ENCODE measurements around the gene ACO2.
A peak's percentile ranks its signal among the peaks of the same experiment; 100 is the strongest.

The ACO2 gene

DNA sequence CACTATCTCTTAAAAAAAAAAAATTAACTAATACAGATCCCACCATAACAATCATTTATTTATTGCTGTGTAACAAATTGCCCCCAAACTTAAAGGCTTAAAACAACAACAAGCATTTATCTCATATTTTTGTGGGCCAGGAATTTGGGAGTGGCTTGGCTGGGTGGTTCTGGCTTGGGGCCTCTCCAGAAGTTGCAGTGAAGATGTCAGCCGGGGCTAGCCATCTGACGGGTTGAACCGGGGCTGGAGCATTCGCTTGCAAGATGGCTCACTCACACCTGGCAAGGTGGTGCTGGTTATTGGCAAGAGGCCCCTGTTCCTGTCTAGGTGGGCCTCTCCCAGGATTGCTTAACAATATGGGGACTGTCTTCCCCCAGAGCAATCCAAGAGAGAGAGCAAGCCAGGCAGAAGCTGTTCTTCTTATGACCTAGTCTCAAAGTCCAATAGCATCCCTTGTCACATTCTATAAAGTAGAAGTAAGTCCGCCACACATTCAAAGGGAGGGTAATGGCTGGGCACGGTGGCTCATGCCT, 29.5 kb downstream of the ACO2 start:
- TF ChIP-seq, protein P1, sequence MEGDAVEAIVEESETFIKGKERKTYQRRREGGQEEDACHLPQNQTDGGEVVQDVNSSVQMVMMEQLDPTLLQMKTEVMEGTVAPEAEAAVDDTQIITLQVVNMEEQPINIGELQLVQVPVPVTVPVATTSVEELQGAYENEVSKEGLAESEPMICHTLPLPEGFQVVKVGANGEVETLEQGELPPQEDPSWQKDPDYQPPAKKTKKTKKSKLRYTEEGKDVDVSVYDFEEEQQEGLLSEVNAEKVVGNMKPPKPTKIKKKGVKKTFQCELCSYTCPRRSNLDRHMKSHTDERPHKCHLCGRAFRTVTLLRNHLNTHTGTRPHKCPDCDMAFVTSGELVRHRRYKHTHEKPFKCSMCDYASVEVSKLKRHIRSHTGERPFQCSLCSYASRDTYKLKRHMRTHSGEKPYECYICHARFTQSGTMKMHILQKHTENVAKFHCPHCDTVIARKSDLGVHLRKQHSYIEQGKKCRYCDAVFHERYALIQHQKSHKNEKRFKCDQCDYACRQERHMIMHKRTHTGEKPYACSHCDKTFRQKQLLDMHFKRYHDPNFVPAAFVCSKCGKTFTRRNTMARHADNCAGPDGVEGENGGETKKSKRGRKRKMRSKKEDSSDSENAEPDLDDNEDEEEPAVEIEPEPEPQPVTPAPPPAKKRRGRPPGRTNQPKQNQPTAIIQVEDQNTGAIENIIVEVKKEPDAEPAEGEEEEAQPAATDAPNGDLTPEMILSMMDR (IDR thresholded peaks at IDR 0.05; ENCODE audit: insufficient read depth, low read depth, low read length, missing control alignments): no peak
- no peak overlapping the region for H3K4me3 ChIP-seq (ENCODE audit: low read length)
- peak; percentile 39 for DNase-seq (ENCODE audit: low read depth)

DNA sequence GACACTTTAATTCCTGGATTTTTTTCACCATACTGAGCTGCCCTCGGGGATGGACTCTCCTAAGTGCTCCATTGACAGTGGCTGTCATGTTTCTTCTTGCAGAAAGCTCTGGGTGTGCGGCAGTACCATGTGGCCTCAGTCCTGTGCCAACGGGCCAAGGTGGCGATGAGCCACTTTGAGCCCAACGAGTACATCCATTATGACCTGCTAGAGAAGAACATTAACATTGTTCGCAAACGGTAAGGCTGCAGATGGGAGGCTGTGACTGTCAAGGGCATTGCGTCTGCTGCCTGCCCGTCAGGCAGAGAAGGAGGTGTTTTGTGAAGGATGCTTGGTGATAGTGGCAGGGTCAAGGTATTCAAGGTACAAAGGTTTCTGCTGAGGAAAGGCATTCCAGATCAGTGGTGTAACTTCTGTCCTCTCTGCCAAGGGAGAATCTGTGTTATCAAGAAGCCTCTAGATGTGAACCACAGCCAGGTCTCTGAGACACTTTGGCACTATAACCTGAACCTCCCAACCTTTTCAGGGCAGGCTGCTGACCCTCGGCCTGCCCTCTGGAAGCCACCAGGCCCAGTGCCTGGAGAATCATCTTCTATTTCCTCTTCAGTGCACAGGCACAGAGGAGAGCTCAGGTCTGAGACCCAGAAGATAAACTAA, 30.8 kb downstream of the ACO2 start:
- TF ChIP-seq, protein P1 (IDR thresholded peaks at IDR 0.05; ENCODE audit: insufficient read depth, low read depth, low read length, missing control alignments): no peak
- DNase-seq (ENCODE audit: low read depth): no peak
- no peak overlapping the region for H3K4me3 ChIP-seq (ENCODE audit: low read length)

DNA sequence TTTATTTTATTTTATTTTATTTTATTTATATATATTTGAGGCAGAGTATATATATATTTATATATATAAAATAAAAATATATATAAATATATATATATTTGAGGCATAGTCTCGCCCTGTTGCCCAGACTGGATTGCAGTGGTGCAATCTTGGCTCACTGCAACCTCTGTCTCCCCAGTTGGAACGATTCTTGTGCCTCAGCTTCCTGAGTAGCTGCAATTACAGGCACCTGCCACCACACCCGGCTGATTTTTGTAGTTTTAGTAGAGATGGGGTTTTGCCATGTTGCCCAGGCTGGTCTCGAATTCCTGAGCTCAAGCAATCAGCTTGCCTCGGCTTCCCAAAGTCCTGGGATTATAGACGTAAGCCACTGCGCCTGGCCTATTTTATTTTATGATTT, 31.4 kb downstream of the ACO2 start:
- no peak for DNase-seq (ENCODE audit: low read depth)
- no peak overlapping the region for H3K4me3 ChIP-seq (ENCODE audit: low read length)
- TF ChIP-seq, protein P1 (IDR thresholded peaks at IDR 0.05; ENCODE audit: insufficient read depth, low read depth, low read length, missing control alignments): no peak

DNA sequence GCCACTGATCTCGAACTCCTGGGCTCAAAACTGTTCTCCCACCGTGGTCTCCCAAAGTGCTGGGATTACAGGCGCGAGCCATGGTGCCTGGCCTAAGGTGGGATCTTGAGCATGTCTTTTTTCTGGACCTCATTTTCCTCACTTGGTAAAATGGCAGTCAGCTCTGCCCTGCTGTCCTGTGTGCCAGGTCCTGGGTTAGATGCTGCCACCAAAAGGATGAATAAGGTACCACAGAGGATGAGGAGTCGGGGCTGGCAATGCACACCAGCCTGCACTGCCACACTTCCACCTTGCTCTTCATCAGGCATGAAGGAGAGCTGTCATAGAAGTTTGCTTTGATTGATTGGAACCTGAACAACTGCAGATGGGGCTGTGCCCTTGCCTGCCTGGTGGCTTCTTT, 32.3 kb downstream of the ACO2 start:
- no peak overlapping the region for H3K4me3 ChIP-seq (ENCODE audit: low read length)
- peak; percentile 23 for DNase-seq (ENCODE audit: low read depth)
- TF ChIP-seq, protein P1 (IDR thresholded peaks at IDR 0.05; ENCODE audit: insufficient read depth, low read depth, low read length, missing control alignments): peak; percentile 37

DNA sequence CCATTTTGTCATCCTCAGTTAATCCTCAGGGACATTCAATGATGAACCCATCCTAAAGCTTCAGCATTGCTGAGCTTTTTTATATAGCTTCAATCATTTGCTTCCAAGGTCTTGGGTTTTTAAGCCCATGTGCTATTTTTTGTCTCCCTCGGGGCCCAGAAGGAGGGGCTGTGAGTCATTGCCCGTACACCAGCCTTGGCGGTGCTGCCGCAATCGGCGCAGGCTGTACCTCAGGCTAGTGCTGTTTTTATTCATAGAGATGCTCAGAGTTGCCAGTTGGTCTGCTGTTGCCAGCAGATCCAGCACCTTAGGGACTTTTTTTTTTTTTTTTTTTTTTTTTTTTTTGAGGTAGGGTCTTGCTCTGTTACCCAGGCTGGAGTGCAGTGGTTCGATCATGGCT, 35.5 kb downstream of the ACO2 start:
- TF ChIP-seq, protein P1 (IDR thresholded peaks at IDR 0.05; ENCODE audit: insufficient read depth, low read depth, low read length, missing control alignments): no peak
- H3K4me3 ChIP-seq (ENCODE audit: low read length): no peak overlapping the region
- DNase-seq (ENCODE audit: low read depth): peak; percentile 63

DNA sequence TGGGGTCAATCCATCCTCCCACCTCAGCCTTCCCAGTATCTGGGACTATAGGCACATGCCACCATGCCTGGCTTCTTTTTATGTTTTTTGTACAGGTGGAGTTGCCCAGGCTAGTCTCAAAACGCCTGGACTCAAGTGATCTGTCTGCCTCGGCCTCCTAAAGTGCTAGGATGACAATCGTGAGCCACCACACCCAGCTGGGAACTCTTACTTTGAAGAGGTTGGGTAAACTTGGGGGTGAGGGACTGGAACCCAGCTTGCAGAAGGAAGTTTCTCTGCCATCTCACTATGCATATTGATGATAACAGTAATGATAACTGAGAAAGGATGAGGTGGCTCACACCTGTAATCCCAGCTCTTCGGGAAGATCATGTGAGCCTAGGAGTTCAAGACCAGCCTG, 35.9 kb downstream of the ACO2 start:
- H3K4me3 ChIP-seq (ENCODE audit: low read length): no peak overlapping the region
- TF ChIP-seq, protein P1 (IDR thresholded peaks at IDR 0.05; ENCODE audit: insufficient read depth, low read depth, low read length, missing control alignments): no peak
- DNase-seq (ENCODE audit: low read depth): no peak

All from epithelial cell of esophagus (primary cell).